Upper lobe of left lung (tissue), 4 donors: ENCODE results near the gene UGT1A5.

ENCODE experiments used
- CTCF ChIP-seq, 6 experiments: fragments of 450-650 bp in 4 of 6; fragments of 200-600 bp in 2 of 6; sonication (generic) in 2 of 6; IDR thresholded peaks; one replicate each; pipeline ENCODE4 v1.5.1; 2016 to 2019; ENCODE audit warnings: antibody characterized with exemption in 6 of 6
- POLR2AphosphoS5 ChIP-seq, 2 donors: sonication (generic); formaldehyde crosslinking; IDR thresholded peaks; one replicate each; pipeline ENCODE4 v1.5.1; 2017; ENCODE audit warnings: antibody characterized with exemption in 2 of 2

DNA sequence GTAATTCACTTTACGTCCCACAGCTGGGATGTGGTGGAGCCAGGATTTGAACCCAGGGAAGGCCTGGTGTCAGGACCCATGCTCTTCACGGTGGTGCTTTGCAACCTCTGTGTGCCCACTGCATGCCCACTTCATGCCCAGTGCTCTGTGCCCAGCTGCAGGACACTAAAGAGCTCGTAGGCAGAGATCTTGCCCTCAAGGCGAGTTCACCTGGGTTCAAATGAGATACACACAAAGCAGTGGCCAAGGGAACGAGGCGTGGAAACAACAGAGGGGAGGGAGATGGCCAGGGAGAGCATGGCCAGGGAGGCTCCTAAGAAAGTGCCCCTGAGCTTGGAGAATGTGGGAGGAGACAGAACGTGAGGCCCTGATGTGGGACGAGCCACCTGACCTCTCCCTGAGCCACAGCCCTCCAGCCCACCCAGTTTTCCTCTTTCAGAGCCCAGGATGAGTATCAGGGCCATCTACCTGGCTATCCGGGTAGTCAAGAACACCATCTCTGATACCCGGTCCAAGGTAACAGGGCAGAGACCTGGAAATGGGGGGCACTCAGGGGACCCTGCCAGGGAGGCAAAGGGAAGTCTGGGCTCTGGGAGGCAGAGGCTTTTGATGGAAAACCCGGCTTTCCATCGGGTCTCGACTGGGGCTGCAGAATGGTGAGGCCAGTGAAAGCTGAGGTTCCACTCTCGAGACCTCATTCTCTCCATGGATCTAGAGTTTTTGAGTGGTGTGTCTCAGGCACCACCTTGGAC, 85.8 kb downstream of the UGT1A5 start:
- TF ChIP-seq CTCF (IDR thresholded peaks at IDR 0.05) = no peak
- no peak for TF ChIP-seq POLR2AphosphoS5 (IDR thresholded peaks at IDR 0.05)
